ENCODE results near the gene TSGA10IP. TPM values are rescaled to one million over a fixed set of nuclear protein-coding genes. Genes with fewer than 3 reads are reported as not detected.

The TSGA10IP gene
- total and polyA plus RNA-seq, 12 donors: 0.03 to 0.33 (median 0.28) TPM; not detected in 8

GRCh38 chr11:65921876-65922275 is 23.4 kb upstream of the TSGA10IP start:
- intact Hi-C loops (cut with DNase I): loop anchor here in 1 of 2 donors (5.0 kb wide), 1 partner anchor 35 kb away; no protein-coding TSS in a partner anchor
- H3K36me3 ChIP-seq (replicated peaks in 1 of 2): peaks cover 0 to 19% of the 10 kb centered on the region in 2 donors
- no peaks in the 10 kb centered on the region for H3K27me3 ChIP-seq
- no peak overlapping the region for H3K27ac ChIP-seq
- H3K4me3 ChIP-seq: no peak overlapping the region
- H3K4me1 ChIP-seq (replicated peaks in 1 of 2): peaks cover 21 to 26% of the 10 kb centered on the region in 2 donors
- no peak for DNase-seq
- WGBS, 4 donors: 88 to 94% (median 92%) methylated on average over 8 to 10 of the region's 10 CpGs
- no peaks in the 10 kb centered on the region for H3K9me3 ChIP-seq (replicated peaks in 1 of 3)
- TF ChIP-seq POLR2A (IDR thresholded peaks at IDR 0.05) (no peak), CTCF (IDR thresholded peaks at IDR 0.05) (no peak)

- Histone ChIP-seq H3K36me3 (replicated peaks in 1 of 2) (peaks cover 0 to 19% of the 10 kb centered on the region in 2 donors), H3K4me1 (replicated peaks in 1 of 2) (peaks cover 15 to 19% of the 10 kb centered on the region in 2 donors), H3K27me3 (no peaks in the 10 kb centered on the region), H3K9me3 (replicated peaks in 1 of 3) (no peaks in the 10 kb centered on the region), H3K27ac (no peak overlapping the region), H3K4me3 (no peak overlapping the region)
- DNase-seq: no peak
- TF ChIP-seq CTCF (IDR thresholded peaks at IDR 0.05): no peak
- no peak for TF ChIP-seq POLR2A (IDR thresholded peaks at IDR 0.05)
- intact Hi-C loops (cut with DNase I): loop anchor here in 1 of 2 donors (5.0 kb wide), 1 partner anchor 35 kb away; no protein-coding TSS in a partner anchor
- 74 to 88% (median 83%) methylated on average over 3 of the region's 3 CpGs for WGBS, 4 donors
Measured at GRCh38 chr11:65922565-65922964, 22.7 kb upstream of the TSGA10IP start.

- intact Hi-C loops (cut with DNase I): no loop called here
- Histone ChIP-seq H3K4me1 (replicated peaks in 1 of 2) (peaks cover 3 to 6% of the 10 kb centered on the region in 2 donors), H3K27me3 (no peaks in the 10 kb centered on the region), H3K9me3 (replicated peaks in 1 of 3) (no peaks in the 10 kb centered on the region), H3K4me3 (no peak overlapping the region), H3K36me3 (replicated peaks in 1 of 2) (peaks cover 0 to 19% of the 10 kb centered on the region in 2 donors), H3K27ac (no peak overlapping the region)
- WGBS, 4 donors: 47 to 83% (median 65%) methylated on average over 2 of the region's 2 CpGs
- TF ChIP-seq POLR2A (IDR thresholded peaks at IDR 0.05): no peak
- no peak for TF ChIP-seq CTCF (IDR thresholded peaks at IDR 0.05)
- DNase-seq: no peak
Measured at GRCh38 chr11:65925397-65925796, 19.9 kb upstream of the TSGA10IP start.

GRCh38 chr11:65927904-65928397 is 17.3 kb upstream of the TSGA10IP start:
- intact Hi-C loops (cut with DNase I): no loop called here
- 38 to 50% (median 47%) methylated on average over 9 of the region's 9 CpGs for WGBS, 4 donors
- peak in 2 of 7 donors; percentile 30 to 62 for DNase-seq
- Histone ChIP-seq H3K27ac (peak overlapping the region in 2 of 5 donors; percentile 34 to 52), H3K4me3 (no peak overlapping the region), H3K27me3 (no peaks in the 10 kb centered on the region), H3K9me3 (replicated peaks in 1 of 3) (no peaks in the 10 kb centered on the region), H3K4me1 (replicated peaks in 1 of 2) (no peaks in the 10 kb centered on the region), H3K36me3 (replicated peaks in 1 of 2) (peaks cover 0 to 2% of the 10 kb centered on the region in 2 donors)
- TF ChIP-seq POLR2A (IDR thresholded peaks at IDR 0.05) (no peak), CTCF (IDR thresholded peaks at IDR 0.05) (no peak)
